GM19025 (cell line): Measurements from ENCODE around the gene CLVS2.

ENCODE experiments used
- ATAC-seq: cut with Tn5 transposase; IDR thresholded peaks from one replicate; pipeline ENCODE4 v1.9.1; 2021; ENCODE audit warnings: mild to moderate bottlenecking, low read depth, moderate library complexity; ENCODE audit not compliant: unreplicated experiment

The CLVS2 gene

GRCh38 chr6:122995921-122996793 lies at the start of gene CLVS2:
Gene CLVS2 (plus strand): TSS chr6:122996235. CDS start chr6:122997778, 1,543 bp downstream.
- no peak for ATAC-seq

DNA sequence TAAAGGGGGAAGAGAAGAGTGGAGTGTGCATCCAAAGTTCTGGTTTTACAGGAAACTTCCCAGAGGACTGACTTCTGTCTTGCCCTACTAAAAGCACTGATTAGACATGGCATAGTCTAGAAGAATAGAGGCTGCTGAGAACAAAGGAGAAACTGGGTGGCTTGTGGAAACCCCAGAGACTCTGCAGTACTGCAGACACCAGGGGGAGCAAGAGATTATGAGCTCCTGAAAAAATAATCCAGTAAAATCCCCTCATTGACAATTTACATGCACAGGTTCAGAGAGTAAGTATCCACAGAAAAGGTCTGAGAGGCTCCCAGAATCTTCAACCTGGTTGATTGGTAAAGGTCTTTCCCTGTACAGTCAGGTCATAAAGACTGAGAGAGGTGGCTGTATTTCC lies 48.7 kb upstream of the CLVS2 start:
- no peak for ATAC-seq

DNA sequence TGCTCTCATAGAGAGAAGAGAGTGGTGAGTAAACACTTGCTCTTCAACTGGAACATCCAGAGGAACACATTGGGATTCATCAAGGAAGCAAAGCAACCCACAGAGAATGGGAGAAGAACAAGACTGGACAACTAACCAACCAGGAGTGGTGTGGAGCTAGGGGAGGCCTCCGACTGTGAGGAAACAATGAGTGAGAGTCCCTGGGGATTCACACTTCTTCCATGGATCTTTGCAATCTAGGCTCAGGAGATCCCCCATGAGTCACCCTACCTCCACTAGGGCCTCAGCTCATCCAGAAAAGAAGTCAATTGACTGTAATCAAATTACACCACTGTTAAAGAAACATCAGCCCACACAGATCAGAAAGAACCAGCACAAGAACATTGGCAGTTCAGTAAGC lies 42.3 kb upstream of the CLVS2 start:
- no peak for ATAC-seq

GRCh38 chr6:122956376-122956775 lies 39.7 kb upstream of the CLVS2 start:
- no peak for ATAC-seq

GRCh38 chr6:122962000-122962624 lies 33.9 kb upstream of the CLVS2 start:
- no peak for ATAC-seq

- ATAC-seq = no peak
These were observed 26.0 kb upstream of the CLVS2 start for GRCh38 chr6:122969999-122970533.

- no peak for ATAC-seq
These were observed 18.9 kb upstream of the CLVS2 start for GRCh38 chr6:122977180-122977579.

GRCh38 chr6:122984393-122984792 lies 11.6 kb upstream of the CLVS2 start:
- ATAC-seq = no peak

GRCh38 chr6:122994256-122994655 lies 1.8 kb upstream of the CLVS2 start:
- ATAC-seq = no peak

- no peak for ATAC-seq
These were observed 915 bp downstream of the CLVS2 start for GRCh38 chr6:122996794-122997505.

DNA sequence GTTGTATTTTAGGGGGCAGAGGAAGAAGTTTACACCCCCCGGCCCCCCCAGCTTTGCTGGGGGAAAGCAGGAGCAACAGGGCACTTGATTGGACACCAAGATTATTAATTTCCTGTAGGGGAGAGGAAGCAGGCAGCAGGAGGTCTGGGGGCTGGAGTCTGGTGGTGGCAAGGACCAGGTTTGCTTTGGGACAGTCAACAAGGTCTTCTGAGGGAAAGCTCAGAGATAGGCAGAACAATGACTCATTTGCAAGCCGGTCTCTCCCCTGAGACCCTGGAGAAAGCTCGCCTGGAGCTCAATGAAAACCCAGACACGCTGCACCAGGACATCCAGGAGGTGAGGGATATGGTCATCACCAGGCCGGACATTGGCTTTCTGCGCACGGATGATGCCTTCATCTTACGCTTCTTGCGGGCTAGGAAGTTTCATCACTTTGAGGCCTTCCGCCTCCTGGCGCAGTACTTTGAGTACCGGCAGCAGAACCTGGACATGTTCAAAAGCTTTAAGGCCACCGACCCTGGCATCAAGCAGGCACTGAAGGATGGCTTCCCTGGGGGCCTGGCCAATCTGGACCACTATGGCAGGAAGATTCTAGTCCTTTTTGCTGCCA lies 1.6 kb downstream of the CLVS2 start:
- no peak for ATAC-seq

GRCh38 chr6:122998403-122998975 lies 2.5 kb downstream of the CLVS2 start:
- no peak for ATAC-seq

GRCh38 chr6:123000244-123000770 lies 4.3 kb downstream of the CLVS2 start:
- no peak for ATAC-seq

DNA sequence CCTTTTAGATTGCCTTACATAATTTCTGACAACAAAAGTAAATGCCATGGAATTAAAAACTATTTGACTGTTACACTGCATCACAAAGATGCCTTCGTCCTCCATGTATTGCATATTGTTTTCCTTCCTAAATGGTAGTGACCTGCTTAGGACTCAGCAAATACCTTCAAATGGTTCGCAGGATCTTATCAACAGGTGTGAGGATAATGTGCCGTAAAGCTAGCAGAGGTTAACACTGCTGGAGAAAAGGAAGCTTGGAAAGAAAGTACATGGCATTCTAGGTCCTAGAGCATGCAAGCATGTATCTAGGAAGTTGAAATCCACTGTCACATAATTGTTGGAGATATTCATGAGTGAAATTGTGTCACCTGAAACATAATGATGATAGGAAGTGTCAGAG lies 5.5 kb downstream of the CLVS2 start:
- no peak for ATAC-seq

GRCh38 chr6:123007885-123008284 lies 11.8 kb downstream of the CLVS2 start:
- ATAC-seq = no peak

DNA sequence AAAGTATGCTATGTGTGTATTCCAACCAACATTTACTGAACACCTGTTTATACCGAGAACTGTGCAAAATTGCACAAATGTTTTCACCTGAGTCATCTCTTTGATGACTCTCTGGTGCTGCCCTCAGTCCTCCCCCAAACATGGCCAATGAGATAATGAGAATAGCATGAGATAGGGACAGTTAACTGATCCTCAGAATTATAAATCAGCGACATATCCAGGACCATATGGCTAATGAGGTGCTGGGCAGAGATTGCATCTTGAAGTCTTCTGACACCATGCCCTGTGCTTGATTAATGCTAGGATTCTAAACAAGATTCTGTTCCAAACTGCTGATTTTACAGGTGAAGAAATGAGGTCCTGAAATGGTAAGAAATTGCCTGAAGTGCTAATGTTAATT lies 13.0 kb downstream of the CLVS2 start:
- no peak for ATAC-seq

GRCh38 chr6:123014835-123015234 lies 18.8 kb downstream of the CLVS2 start:
- no peak for ATAC-seq

GRCh38 chr6:123016431-123017103 lies 20.5 kb downstream of the CLVS2 start:
- no peak for ATAC-seq

- no peak for ATAC-seq
These were observed 21.2 kb downstream of the CLVS2 start for GRCh38 chr6:123017104-123017682.
